ENCODE data around the gene CCDC196.

GRCh38 chr14:66473223-66473622, 12.9 kb upstream of the CCDC196 start:
- TF ChIP-seq ZNF629 (tag by site-specific recombination; IDR thresholded peaks at IDR 0.05) (no peak), RBAK (tag by site-specific recombination; IDR thresholded peaks at IDR 0.05) (no peak), ZNF426 (tag by site-specific recombination; IDR thresholded peaks at IDR 0.05) (no peak), CTCF (tag by site-specific recombination; IDR thresholded peaks at IDR 0.05) (no peak), ZNF155 (tag by site-specific recombination; IDR thresholded peaks at IDR 0.05) (no peak), ZSCAN16 (tag by site-specific recombination; IDR thresholded peaks at IDR 0.05) (no peak), ZNF202 (tag by site-specific recombination; IDR thresholded peaks at IDR 0.05; ENCODE audit: borderline replicate concordance) (no peak), FEZF1 (tag by site-specific recombination; IDR thresholded peaks at IDR 0.05) (no peak), PATZ1 (tag by site-specific recombination; IDR thresholded peaks at IDR 0.05) (no peak), ZNF274 (IDR thresholded peaks at IDR 0.05; ENCODE audit: low read length) (no peak), ZNF274 (tag by site-specific recombination; IDR thresholded peaks at IDR 0.05; ENCODE audit: borderline replicate concordance) (no peak)
